ENCODE data around the gene OR4C13. TPM values are rescaled to one million over a fixed set of nuclear protein-coding genes. Genes with fewer than 3 reads are reported as not detected.
A peak's percentile ranks its signal among the peaks of the same experiment; 100 is the strongest.
"Not testable (repeated sequence)": the region's sequence is repeated elsewhere in the genome, so short reads cannot be mapped to it uniquely, and the experiment has no call there.

Gene OR4C13
- total RNA-seq = not detected
- long read RNA-seq = 0 reads

GRCh38 chr11:49952091-49952490 lies at the start of gene OR4C13:
Gene OR4C13 (plus strand): TSS chr11:49952391. CDS start chr11:49952423, 32 bp downstream.
- no peak for TF ChIP-seq CTCF (IDR thresholded peaks at IDR 0.05; ENCODE audit: borderline replicate concordance)
- no peaks in the 10 kb centered on the region for H3K36me3 ChIP-seq
- intact Hi-C loops (cut with micrococcal nuclease) = no loop called here
- H3K9me3 ChIP-seq (replicated peaks) = peaks cover 15% of the 10 kb centered on the region
- no peaks in the 10 kb centered on the region for H3K27me3 ChIP-seq (ENCODE audit: low read depth)
- no peak within 1 kb of the TSS for H3K27ac ChIP-seq (replicated peaks)
- no peak within 1 kb of the TSS for H3K4me3 ChIP-seq
- no peak for DNase-seq
- no peaks in the 10 kb centered on the region for H3K4me1 ChIP-seq

- H3K9me3 ChIP-seq (replicated peaks); H3K27ac ChIP-seq (replicated peaks); H3K4me3 ChIP-seq; H3K36me3 ChIP-seq; intact Hi-C loops (cut with micrococcal nuclease); H3K27me3 ChIP-seq (ENCODE audit: low read depth); DNase-seq; H3K4me1 ChIP-seq: not testable (repeated sequence)
Measured at GRCh38 chr11:49911516-49911915, 40.7 kb upstream of the OR4C13 start.

DNA sequence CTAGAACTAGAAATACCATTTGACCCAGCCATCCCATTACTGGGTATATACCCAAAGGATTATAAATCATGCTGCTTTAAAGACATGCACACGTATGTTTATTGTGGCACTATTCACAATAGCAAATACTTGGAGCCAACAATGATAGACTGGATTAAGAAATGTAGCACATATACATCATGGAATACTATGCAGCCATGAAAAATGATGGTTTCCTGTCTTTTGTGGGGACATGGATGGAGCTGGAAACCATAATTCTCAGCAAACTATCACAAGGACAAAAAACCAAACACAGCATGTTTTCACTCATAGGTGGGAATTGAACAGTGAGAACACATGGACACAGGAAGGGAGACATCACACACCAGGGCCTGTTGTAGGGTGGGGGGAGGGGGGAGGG lies 3.5 kb upstream of the OR4C13 start:
- intact Hi-C loops (cut with micrococcal nuclease); H3K4me1 ChIP-seq; H3K27ac ChIP-seq (replicated peaks); DNase-seq; H3K36me3 ChIP-seq; H3K4me3 ChIP-seq; H3K27me3 ChIP-seq (ENCODE audit: low read depth): not testable (repeated sequence)
- H3K9me3 ChIP-seq (replicated peaks) = peaks cover 36% of the 10 kb centered on the region

DNA sequence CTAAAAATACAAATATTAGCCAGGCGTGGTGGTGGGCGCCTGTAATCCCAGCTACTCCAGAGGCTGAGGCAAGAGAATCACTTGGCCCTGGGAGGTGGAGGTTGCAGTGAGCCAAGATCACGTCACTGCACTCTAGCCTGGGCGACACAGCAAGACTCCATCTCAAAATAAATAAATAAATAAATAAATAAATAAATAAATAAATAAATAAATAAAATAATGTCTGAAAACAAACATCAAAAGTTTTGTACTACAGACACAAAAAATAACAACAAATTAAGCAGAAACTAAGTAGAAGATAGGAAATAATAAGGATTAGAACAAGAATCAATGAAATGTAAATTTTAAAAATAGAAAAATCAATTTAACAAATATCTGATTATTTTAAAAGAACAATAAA lies 21.2 kb downstream of the OR4C13 start:
- H3K4me3 ChIP-seq; H3K27ac ChIP-seq (replicated peaks); H3K27me3 ChIP-seq (ENCODE audit: low read depth); intact Hi-C loops (cut with micrococcal nuclease); H3K4me1 ChIP-seq; H3K36me3 ChIP-seq; DNase-seq: not testable (repeated sequence)
- peaks cover 20% of the 10 kb centered on the region for H3K9me3 ChIP-seq (replicated peaks)

DNA sequence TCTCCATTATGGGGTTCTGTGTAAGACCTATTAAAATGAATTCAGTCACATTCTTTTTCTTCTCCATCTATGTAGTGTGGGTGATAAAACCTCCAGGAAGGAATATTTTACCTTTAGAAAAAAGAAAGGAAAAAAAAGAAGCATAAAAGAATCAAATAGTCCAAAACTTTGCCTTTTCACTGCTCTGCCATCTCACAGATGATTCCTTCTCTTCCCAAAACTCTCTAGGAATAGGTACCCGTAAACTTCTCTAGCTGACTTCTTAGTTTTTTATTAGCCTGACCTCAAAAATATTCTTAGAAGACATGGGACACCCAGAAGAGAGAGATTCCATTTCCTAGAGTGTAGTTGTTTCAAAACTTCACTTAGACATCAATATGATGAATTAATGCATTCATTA lies 30.2 kb downstream of the OR4C13 start, which contains the start of gene OR4C12:
OR4C12 (minus strand) TSS at position 101 of the 400 bp plus-strand sequence; CDS start at position 67, 34 bp downstream.
- H3K27me3 ChIP-seq (ENCODE audit: low read depth); DNase-seq; H3K4me1 ChIP-seq; H3K4me3 ChIP-seq; H3K27ac ChIP-seq (replicated peaks); H3K9me3 ChIP-seq (replicated peaks); H3K36me3 ChIP-seq; intact Hi-C loops (cut with micrococcal nuclease): not testable (repeated sequence)

GRCh38 chr11:49995565-49995964 lies 43.4 kb downstream of the OR4C13 start:
- H3K27ac ChIP-seq (replicated peaks) = no peak overlapping the region
- H3K4me1 ChIP-seq = no peaks in the 10 kb centered on the region
- H3K9me3 ChIP-seq (replicated peaks) = peaks cover 30% of the 10 kb centered on the region
- intact Hi-C loops (cut with micrococcal nuclease) = no loop called here
- TF ChIP-seq CTCF (IDR thresholded peaks at IDR 0.05; ENCODE audit: borderline replicate concordance) = peak; percentile 58
- no peaks in the 10 kb centered on the region for H3K27me3 ChIP-seq (ENCODE audit: low read depth)
- no peak overlapping the region for H3K4me3 ChIP-seq
- H3K36me3 ChIP-seq = no peaks in the 10 kb centered on the region
- no peak for DNase-seq

Other genes with a start within 250 kb of the OR4C13 start
- gene OR4C12, start 30.1 kb downstream of the OR4C13 start, total RNA-seq = not detected
- not detected for gene OR4C45, start 80.5 kb downstream of the OR4C13 start, total RNA-seq